Transverse colon (tissue), 4 donors: Measurements from ENCODE around the gene ZFYVE21. TPM values are rescaled to one million over a fixed set of nuclear protein-coding genes. Genes with fewer than 3 reads are reported as not detected.
"Not testable (repeated sequence)": the region's sequence is repeated elsewhere in the genome, so short reads cannot be mapped to it uniquely, and the experiment has no call there.

Experiments
- DNase-seq: peaks from one replicate; pipeline ENCODE4 v3.0.0-alpha.2; 2019
- H3K27ac ChIP-seq, 4 donors: fragments of 200-600 bp; sonication (generic); 2 replicates each; pipeline ENCODE4 v1.5.1; 2016 to 2018; ENCODE audit warnings: inconsistent platforms in 4 of 4
- H3K27me3 ChIP-seq: fragments of 200-600 bp; sonication (generic); 2 replicates; pipeline ENCODE4 v1.5.1; 2017; ENCODE audit warnings: inconsistent platforms
- H3K36me3 ChIP-seq, 4 donors: fragments of 200-600 bp; sonication (generic); 2 replicates each; pipeline ENCODE4 v1.5.1; 2017 to 2019; ENCODE audit warnings: inconsistent platforms in 4 of 4
- H3K4me1 ChIP-seq, 4 donors: fragments of 200-600 bp; sonication (generic); 2 replicates each; pipeline ENCODE4 v1.5.1; 2017 to 2020; ENCODE audit warnings: inconsistent platforms in 4 of 4
- H3K4me3 ChIP-seq, 4 donors: fragments of 200-600 bp; sonication (generic); 1 replicate in 1 of 4; 2 replicates in 3 of 4; pipeline versions ENCODE4 v1.5.1 to v1.6.1; 2017 to 2019; ENCODE audit warnings: inconsistent platforms in 4 of 4
- H3K9me3 ChIP-seq, 2 donors: fragments of 200-600 bp; sonication (generic); 2 replicates each; pipeline ENCODE4 v1.5.1; 2017 to 2019; ENCODE audit warnings: inconsistent platforms in 2 of 2
- CTCF ChIP-seq, 5 experiments: fragments of 200-600 bp in 3 of 5; fragments of 450-650 bp in 2 of 5; sonication (generic) in 3 of 5; IDR thresholded peaks; 1 replicate in 2 of 5; 2 replicates in 3 of 5; pipeline ENCODE4 v1.5.1; 2016 to 2017; ENCODE audit warnings: antibody characterized with exemption in 5 of 5, inconsistent platforms in 3 of 5, mild to moderate bottlenecking in 2 of 5, moderate library complexity in 1 of 5
- EP300 ChIP-seq: sonication (generic); formaldehyde crosslinking; IDR thresholded peaks from one replicate; pipeline ENCODE4 v1.6.1; 2017; ENCODE audit warnings: antibody characterized with exemption, low read depth
- POLR2A ChIP-seq: fragments of 450-650 bp; IDR thresholded peaks from one replicate; pipeline ENCODE4 v1.6.1; 2016; ENCODE audit warnings: antibody characterized with exemption, mild to moderate bottlenecking, moderate library complexity
- POLR2AphosphoS5 ChIP-seq, 3 donors: sonication (generic); formaldehyde crosslinking; IDR thresholded peaks; one replicate each; pipeline ENCODE4 v1.6.1; 2016; ENCODE audit warnings: antibody characterized with exemption in 3 of 3
- WGBS, 2 donors: methylation state at CpG; one replicate each; pipeline ENCODE4 v1.1.5; 2018; ENCODE audit warnings: low coverage in 1 of 2; 5-methylcytosine and 5-hydroxymethylcytosine counted together
- in situ Hi-C, 4 donors: fragments of 200-750 bp; cut with MboI; loops; one replicate each; pipeline versions ENCODE4 v1.15.0 to v1.15.1; 2017; ENCODE audit warnings: low sequenced_read_pairs in 3 of 4, low pct_ligation_motif_present in 1 of 4, low pct_unique_long_range_greater_than_20kb in 1 of 4
- intact Hi-C: fragments of 100-400 bp; cut with DNase I; formaldehyde crosslinking; loops from one replicate; pipeline ENCODE4 v1.15.1; 2023; ENCODE audit warnings: low total_unique reads
- small RNA-seq, 4 donors: library from RNA; depleted of rRNA; stranded (forward); fragments of <200 nt; gene quantifications; one replicate each; pipeline ENCODE3, GENCODE V24; 2016
- total RNA-seq, 4 donors: library from RNA; depleted of rRNA; stranded (reverse); fragments of >200 nt; gene quantifications; one replicate each; pipeline ENCODE4 v1.1.0, GENCODE V29; 2016

The ZFYVE21 gene
- total RNA-seq, 4 donors from 2014 or later = 90.2 to 214 (median 137) TPM

- in situ Hi-C loops = no loop called here
- 80 to 82% methylated on average over 2 of the region's 2 CpGs for WGBS, 2 donors
- TF ChIP-seq POLR2AphosphoS5 (IDR thresholded peaks at IDR 0.05) (no peak), CTCF (IDR thresholded peaks at IDR 0.05) (no peak), EP300 (no peak), POLR2A (no peak)
These were observed 57.9 kb downstream of the ZFYVE21 start for GRCh38 chr14:103773521-103773920.

GRCh38 chr14:103775506-103775905 is 59.9 kb downstream of the ZFYVE21 start:
- DNase-seq = no peak
- in situ Hi-C loops = no loop called here
- no peaks in the 10 kb centered on the region for H3K27me3 ChIP-seq
- TF ChIP-seq CTCF (IDR thresholded peaks at IDR 0.05) = no peak
- H3K4me1 ChIP-seq = no peaks in the 10 kb centered on the region
- no peaks in the 10 kb centered on the region for H3K9me3 ChIP-seq
- 99% methylated on average over 7 of the region's 7 CpGs; no CpG with 5 or more reads in 1 of the 2 donors for WGBS, 2 donors
- intact Hi-C loops = no loop called here
- no peak overlapping the region for H3K27ac ChIP-seq
- H3K4me3 ChIP-seq = no peak overlapping the region
- no peaks in the 10 kb centered on the region for H3K36me3 ChIP-seq

More at GRCh38 chr14:103773521-103773920, 57.9 kb downstream of the ZFYVE21 start:
- Histone ChIP-seq H3K9me3 (no peaks in the 10 kb centered on the region), H3K4me3 (no peak overlapping the region), H3K36me3 (no peaks in the 10 kb centered on the region), H3K4me1 (no peaks in the 10 kb centered on the region), H3K27ac (no peak overlapping the region), H3K27me3 (no peaks in the 10 kb centered on the region)
- intact Hi-C loops = no loop called here
- no peak for DNase-seq

- intact Hi-C loops, H3K36me3 ChIP-seq, H3K9me3 ChIP-seq, H3K27ac ChIP-seq, H3K4me3 ChIP-seq, DNase-seq, in situ Hi-C loops, H3K27me3 ChIP-seq, H3K4me1 ChIP-seq: not testable (repeated sequence)
- whole genome bisulfite sequencing, 2 donors = 95 to 100% methylated on average over 1 to 6 of the region's 6 CpGs
These were observed 60.7 kb downstream of the ZFYVE21 start for GRCh38 chr14:103776319-103776718.

- Histone ChIP-seq H3K36me3 (no peaks in the 10 kb centered on the region), H3K27ac (no peak overlapping the region), H3K4me1 (no peaks in the 10 kb centered on the region), H3K4me3 (no peak overlapping the region), H3K9me3 (no peaks in the 10 kb centered on the region), H3K27me3 (no peaks in the 10 kb centered on the region)
- TF ChIP-seq POLR2AphosphoS5 (IDR thresholded peaks at IDR 0.05) (no peak), CTCF (IDR thresholded peaks at IDR 0.05) (no peak), POLR2A (no peak), EP300 (no peak)
- 87 to 90% methylated on average over 2 of the region's 2 CpGs for WGBS, 2 donors
- intact Hi-C loops = no loop called here
- DNase-seq = no peak
- in situ Hi-C loops = no loop called here
These were observed 66.8 kb downstream of the ZFYVE21 start for GRCh38 chr14:103782376-103782775.

Small RNA genes within 50 kb of the gene (small RNA-seq; reads per million reads assigned to genes)
- gene RF00019 = 0 reads per million in 4 donors

Other genes with a start within 250 kb of the ZFYVE21 start
- gene CKB, start 193.0 kb upstream of the ZFYVE21 start, total RNA-seq = 1,000 to 10,000 TPM in 3 of 4 donors, 100 to 1,000 TPM in 1; 504 to 5,877 (median 3,263) TPM
- 10 to 100 TPM; 12.2 to 38.2 (median 14.1) TPM for gene TRMT61A, start 186.6 kb upstream of the ZFYVE21 start, total RNA-seq
- gene BAG5, start 153.2 kb upstream of the ZFYVE21 start, total RNA-seq = 10 to 100 TPM; 10.8 to 26.3 (median 23.9) TPM
- gene COA8, start 152.8 kb upstream of the ZFYVE21 start, total RNA-seq = 10 to 100 TPM in 2 of 4 donors, 1 to 10 TPM in 1, not detected in 1; 1.5 to 17.1 (median 15.2) TPM
- gene KLC1, start 86.6 kb upstream of the ZFYVE21 start, total RNA-seq = 100 to 1,000 TPM; 205 to 427 (median 291) TPM
- 10 to 100 TPM in 2 of 4 donors, 1 to 10 TPM in 2; 7.8 to 47.6 (median 23.8) TPM for gene XRCC3, start 359 bp upstream of the ZFYVE21 start, total RNA-seq
- gene PPP1R13B, start 131.8 kb downstream of the ZFYVE21 start, total RNA-seq = 100 to 1,000 TPM in 1 of 4 donors, 10 to 100 TPM in 3; 31.0 to 109 (median 42.0) TPM
- under 1 TPM in 2 of 4 donors, not detected in 2; 0.55 to 0.79 TPM for gene TDRD9, start 212.6 kb downstream of the ZFYVE21 start, total RNA-seq
- gene RD3L, start 226.7 kb downstream of the ZFYVE21 start, total RNA-seq = not detected